HG02938 (cell line): ENCODE data around the gene AGFG2.
A peak's percentile ranks its signal among the peaks of the same experiment; 100 is the strongest.

ENCODE experiments used
- ATAC-seq: cut with Tn5 transposase; IDR thresholded peaks from one replicate; pipeline ENCODE4 v1.9.1; 2021; ENCODE audit warnings: mild to moderate bottlenecking, moderate library complexity; ENCODE audit not compliant: unreplicated experiment

AGFG2 gene

GRCh38 chr7:100584054-100584682, 45.2 kb downstream of the AGFG2 start:
- ATAC-seq, result no peak

GRCh38 chr7:100584683-100585510, 45.9 kb downstream of the AGFG2 start:
- ATAC-seq, result no peak

DNA sequence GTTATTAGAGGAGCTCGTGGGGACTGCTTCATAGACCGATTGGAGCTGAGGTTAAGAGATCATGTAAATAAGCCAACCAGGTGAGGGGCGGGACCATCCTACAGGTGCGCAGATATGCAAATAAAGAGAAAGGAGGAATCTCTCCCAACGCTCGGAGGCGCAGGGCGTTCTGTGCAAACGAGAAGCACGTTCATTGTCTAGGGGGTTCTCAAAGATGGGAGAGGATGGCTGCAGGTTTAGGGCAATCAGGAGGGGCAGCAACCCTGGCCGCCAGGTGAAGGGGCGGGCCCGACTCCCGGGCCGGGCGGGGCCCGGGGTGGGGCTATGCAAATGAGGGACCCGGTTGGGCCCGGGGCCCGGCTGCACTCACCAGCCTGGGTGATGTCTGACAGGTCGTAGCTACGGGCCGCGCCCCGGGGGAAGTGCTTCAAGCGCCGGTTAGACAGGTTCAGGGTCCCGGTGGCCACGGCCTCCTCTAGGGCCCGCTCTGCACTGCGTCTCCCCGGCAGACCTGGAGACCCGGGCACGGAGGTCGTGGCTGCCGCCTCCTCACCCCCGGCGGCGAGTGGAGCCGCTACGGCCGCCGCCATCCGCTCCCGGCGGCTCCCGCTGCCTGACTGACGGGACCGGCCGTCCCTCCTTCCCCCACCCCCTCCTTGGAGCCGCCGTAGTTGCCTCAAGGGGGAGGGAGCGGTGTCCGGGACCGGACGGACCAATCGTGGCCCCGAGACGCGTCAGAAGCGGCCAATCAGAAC, 46.7 kb downstream of the AGFG2 start, which contains the start of gene LRCH4:
Gene LRCH4, minus strand, starts transcription at position 619 of the 755 bp plus-strand sequence. Its CDS starts 29 bp downstream, at position 590.
- no peak for ATAC-seq

DNA sequence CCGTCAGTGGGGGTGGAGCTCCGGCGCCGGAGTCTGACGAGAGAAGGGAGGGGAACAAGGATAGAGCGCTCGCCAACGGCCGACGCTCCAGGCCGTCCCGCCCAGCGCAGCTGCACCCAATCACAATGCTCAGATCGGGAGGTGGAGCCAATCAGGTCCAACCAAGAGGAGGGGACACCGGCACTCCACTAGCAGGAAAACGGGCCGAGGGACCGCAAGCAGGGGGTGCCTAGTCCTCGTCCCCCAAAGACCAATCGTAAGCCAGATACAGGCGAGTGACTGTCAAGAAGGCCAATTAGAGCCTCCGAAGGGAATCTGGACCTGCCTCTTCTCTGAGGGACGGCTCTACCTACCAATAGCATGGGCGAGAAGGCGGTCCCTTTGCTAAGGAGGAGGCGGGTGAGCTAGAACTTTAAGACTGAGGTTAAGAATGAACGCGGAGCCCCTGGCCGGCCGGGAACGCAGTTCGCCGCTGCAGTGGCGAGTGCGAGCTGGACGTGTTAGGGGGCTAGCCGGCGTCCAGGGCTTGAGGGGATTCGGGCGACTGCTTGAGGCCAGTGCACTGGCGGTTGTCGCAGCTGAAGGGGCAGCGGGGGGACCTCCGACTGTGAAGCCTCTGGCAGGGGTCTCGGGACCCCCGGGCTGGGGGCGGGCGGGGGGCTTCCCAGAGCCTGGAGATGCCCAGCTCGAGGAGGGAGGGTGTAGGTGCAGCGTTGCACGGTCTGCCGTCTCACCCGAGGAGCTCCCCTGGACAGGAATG, 47.4 kb downstream of the AGFG2 start, which contains the start of gene FBXO24:
Gene FBXO24, plus strand, starts transcription at position 63 of the 760 bp plus-strand sequence. Its CDS starts 298 bp downstream, at position 361.
- peak; percentile 91 for ATAC-seq

GRCh38 chr7:100588438-100588837, 49.4 kb downstream of the AGFG2 start:
- ATAC-seq, result no peak

GRCh38 chr7:100589341-100589947, 50.4 kb downstream of the AGFG2 start:
- ATAC-seq, result no peak

GRCh38 chr7:100590077-100590737, 51.2 kb downstream of the AGFG2 start:
- ATAC-seq, result no peak

DNA sequence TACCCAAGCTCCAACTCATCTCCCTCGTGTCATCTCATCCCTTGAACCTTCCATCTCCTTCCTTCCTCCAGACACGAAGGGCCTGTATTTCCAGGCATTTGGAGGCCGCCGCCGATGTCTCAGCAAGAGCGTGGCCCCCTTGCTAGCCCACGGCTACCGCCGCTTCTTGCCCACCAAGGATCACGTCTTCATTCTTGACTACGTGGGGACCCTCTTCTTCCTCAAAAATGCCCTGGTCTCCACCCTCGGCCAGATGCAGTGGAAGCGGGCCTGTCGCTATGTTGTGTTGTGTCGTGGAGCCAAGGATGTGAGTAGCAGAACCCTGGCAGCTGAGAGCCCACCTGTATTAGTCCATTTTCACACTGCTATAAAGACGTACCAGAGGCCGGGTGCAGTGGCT, 52.6 kb downstream of the AGFG2 start:
- no peak for ATAC-seq

DNA sequence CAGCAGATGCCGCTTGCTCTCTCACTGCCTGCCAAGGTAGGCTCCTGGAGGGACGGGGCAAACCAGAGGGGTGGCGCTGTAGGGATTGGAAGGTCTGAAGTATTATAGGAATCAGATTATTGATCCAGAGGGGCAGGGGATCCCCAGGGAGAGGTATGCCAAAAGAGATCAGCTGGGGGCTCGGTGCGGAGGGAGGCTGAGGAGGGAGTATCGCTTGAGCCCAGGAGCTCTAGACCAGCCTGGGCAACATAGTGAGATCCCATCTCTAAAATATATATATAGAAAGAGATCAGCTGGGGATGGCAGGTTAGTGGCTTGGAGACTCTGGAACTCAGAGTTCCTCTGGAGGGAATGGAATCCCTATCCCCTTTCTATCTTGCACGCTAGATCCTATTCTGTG, 56.2 kb downstream of the AGFG2 start:
- ATAC-seq, result no peak

GRCh38 chr7:100598425-100598824, 59.4 kb downstream of the AGFG2 start:
- no peak for ATAC-seq

- ATAC-seq, result no peak
Observed at GRCh38 chr7:100599911-100600729, 61.1 kb downstream of the AGFG2 start.

GRCh38 chr7:100600730-100601038, 61.7 kb downstream of the AGFG2 start:
- no peak for ATAC-seq

GRCh38 chr7:100602889-100603725, 64.1 kb downstream of the AGFG2 start:
- ATAC-seq, result no peak

DNA sequence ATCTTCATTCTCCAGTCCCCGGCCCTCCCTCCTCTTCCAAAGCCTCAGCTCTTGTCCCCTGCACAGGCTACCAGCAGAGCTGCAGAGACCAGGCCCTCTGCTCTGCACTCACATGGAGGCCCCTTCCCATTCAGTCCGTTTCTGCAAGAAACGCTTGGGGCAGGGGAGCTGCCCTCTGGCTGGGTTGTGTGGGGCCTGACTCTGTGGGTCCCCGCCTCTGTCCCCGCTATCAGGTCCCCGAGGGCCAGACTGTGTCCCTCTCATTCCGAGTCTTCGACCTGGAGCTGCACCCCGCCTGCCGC, 64.7 kb downstream of the AGFG2 start:
- no peak for ATAC-seq

DNA sequence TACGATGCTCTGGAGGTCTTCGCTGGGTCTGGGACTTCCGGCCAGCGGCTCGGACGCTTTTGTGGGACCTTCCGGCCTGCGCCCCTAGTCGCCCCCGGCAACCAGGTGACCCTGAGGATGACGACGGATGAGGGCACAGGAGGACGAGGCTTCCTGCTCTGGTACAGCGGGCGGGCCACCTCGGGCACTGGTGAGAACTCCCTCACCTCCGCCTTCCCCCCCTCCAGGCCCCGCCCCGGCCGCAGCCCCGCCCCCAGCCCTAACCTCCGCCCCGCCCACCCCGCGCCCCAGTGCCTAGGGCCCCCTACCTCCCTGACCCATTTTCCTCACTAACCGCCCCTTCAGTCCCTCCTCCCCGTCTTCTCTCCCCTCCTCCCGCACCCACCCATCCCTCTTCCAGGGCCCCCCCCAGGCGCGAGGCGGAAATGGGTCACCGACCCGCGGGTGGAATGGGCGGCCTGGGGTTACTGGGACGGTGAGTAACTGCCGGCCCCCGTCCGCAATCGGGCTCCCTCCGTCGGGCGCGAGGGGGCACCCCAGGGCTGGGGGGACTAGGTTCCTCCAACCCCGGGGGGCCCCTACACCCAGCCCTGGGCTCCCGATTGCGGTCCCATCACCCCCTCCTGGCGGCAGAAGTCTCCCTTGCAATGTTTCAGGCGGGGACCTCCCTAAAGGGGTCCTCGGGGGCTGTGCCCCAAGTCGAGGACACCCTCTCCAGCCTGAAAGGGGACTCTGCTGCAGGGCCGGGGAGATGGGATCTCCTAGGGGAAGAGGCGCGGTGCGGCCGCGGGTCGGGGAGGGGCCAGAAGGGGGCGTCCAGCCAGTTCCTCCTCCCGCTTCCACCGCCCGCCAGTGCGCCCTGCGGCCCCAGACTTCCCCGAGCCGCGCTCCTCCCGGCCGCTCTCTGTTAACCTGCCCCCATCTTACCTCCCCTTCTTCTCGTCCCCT, 65.3 kb downstream of the AGFG2 start:
- ATAC-seq, result no peak

DNA sequence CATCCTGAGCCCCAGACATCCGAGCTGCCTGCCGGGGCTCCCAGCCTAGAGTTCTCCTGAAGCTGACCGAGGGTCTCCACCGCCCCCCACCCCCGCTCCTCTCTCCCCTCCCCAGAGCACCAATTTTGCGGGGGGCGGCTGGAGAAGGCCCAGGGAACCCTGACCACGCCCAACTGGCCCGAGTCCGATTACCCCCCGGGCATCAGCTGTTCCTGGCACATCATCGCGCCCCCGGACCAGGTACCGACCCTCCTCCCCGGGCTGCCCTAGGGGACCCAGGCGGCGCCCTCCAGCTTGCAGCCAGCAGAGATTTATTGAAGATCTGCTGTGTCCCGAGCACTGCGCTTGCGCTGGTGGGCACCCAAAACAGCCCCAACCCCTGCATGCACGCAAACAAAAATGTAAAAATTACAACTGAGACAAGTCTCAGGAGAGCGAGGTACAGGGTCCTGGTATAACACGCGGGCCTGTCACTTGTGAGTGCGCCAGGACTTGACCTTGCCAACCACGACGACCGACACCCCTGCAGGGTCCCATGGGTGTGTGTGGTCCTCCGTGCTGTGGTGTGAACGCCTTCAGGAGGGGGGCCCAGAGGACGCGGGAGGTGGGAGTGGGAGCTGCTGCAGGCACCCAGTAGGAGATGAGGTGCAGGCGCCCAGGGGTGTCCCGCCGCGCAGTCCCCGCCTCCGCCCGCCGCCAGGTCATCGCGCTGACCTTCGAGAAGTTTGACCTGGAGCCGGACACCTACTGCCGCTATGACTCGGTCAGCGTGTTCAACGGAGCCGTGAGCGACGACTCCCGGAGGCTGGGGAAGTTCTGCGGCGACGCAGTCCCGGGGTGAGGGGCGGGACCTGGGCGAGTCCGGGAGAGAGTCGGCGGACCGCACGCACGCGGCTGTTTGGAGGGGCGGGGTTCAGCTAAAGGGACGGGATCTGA, 66.2 kb downstream of the AGFG2 start:
- ATAC-seq, result no peak
